H9 (cell line): ENCODE results near the gene FARS2. TPM values are rescaled to one million over a fixed set of nuclear protein-coding genes. Genes with fewer than 3 reads are reported as not detected.

Source experiments
- DNase-seq: peaks from one replicate; pipeline ENCODE4 v3.0.0-alpha.2; 2017
- H2AFZ ChIP-seq: one replicate; pipeline ENCODE4 v1.6.1; 2013; ENCODE audit warnings: mild to moderate bottlenecking, low read length, control low read depth, moderate library complexity
- H2AK5ac ChIP-seq: 2 replicates; pipeline ENCODE4 v1.6.1; 2013; ENCODE audit warnings: low read length, control low read depth, mixed read lengths; ENCODE audit not compliant: insufficient read length
- H2BK120ac ChIP-seq: one replicate; pipeline ENCODE4 v1.6.1; 2013; ENCODE audit warnings: low read depth, mild to moderate bottlenecking, low read length, control low read depth, inconsistent platforms; ENCODE audit not compliant: poor library complexity, severe bottlenecking
- H2BK12ac ChIP-seq: 2 replicates; pipeline ENCODE4 v1.6.1; 2013; ENCODE audit warnings: low read length, control low read depth, mixed read lengths, low read depth; ENCODE audit not compliant: insufficient read length
- H2BK15ac ChIP-seq: 2 replicates; pipeline ENCODE4 v1.6.1; 2013; ENCODE audit warnings: low read depth, low read length, control low read depth
- H2BK20ac ChIP-seq: one replicate; pipeline ENCODE4 v1.6.1; 2013; ENCODE audit warnings: low read depth, mild to moderate bottlenecking, low read length, control low read depth, inconsistent platforms; ENCODE audit not compliant: poor library complexity, severe bottlenecking
- H2BK5ac ChIP-seq: 2 replicates; pipeline ENCODE4 v1.6.1; 2013; ENCODE audit warnings: low read length, control low read depth, mixed read lengths; ENCODE audit not compliant: insufficient read length
- H3K14ac ChIP-seq: 2 replicates; pipeline ENCODE4 v1.6.1; 2013; ENCODE audit warnings: low read length, control low read depth; ENCODE audit not compliant: insufficient read depth
- H3K18ac ChIP-seq: 2 replicates; pipeline ENCODE4 v1.6.1; 2013; ENCODE audit warnings: low read depth, mild to moderate bottlenecking, mixed read lengths, low read length, control low read depth; ENCODE audit not compliant: insufficient read length
- H3K23ac ChIP-seq: 2 replicates; pipeline ENCODE4 v1.6.1; 2013; ENCODE audit warnings: low read length, control low read depth, mixed read lengths, low read depth; ENCODE audit not compliant: insufficient read length
- H3K23me2 ChIP-seq: 2 replicates; pipeline ENCODE4 v1.6.1; 2013; ENCODE audit warnings: low read depth, mild to moderate bottlenecking, mixed read lengths, low read length, control low read depth; ENCODE audit not compliant: insufficient read length, poor library complexity, severe bottlenecking
- H3K27ac ChIP-seq: 2 replicates; pipeline ENCODE4 v1.5.1; 2013; ENCODE audit warnings: low read length, control low read depth, mixed read lengths, low read depth; ENCODE audit not compliant: insufficient read length
- H3K27me3 ChIP-seq: 2 replicates; pipeline ENCODE4 v1.6.1; 2013; ENCODE audit warnings: low read length, control low read depth, inconsistent platforms; ENCODE audit not compliant: insufficient read depth
- H3K4ac ChIP-seq: 2 replicates; pipeline ENCODE4 v1.6.1; 2013; ENCODE audit warnings: low read depth, mild to moderate bottlenecking, control low read depth, inconsistent platforms, low read length, moderate library complexity
- H3K4me1 ChIP-seq: 2 replicates; pipeline ENCODE4 v1.6.1; 2013; ENCODE audit warnings: low read length, control low read depth, inconsistent platforms; ENCODE audit not compliant: insufficient read depth
- H3K4me2 ChIP-seq: 2 replicates; pipeline ENCODE4 v1.6.1; 2013; ENCODE audit warnings: low read length, control low read depth, mixed read lengths; ENCODE audit not compliant: insufficient read length, insufficient read depth
- H3K56ac ChIP-seq: 2 replicates; pipeline ENCODE4 v1.6.1; 2013; ENCODE audit warnings: low read depth, mild to moderate bottlenecking, mixed read lengths, low read length, control low read depth; ENCODE audit not compliant: insufficient read length
- H3K79me1 ChIP-seq: 2 replicates; pipeline ENCODE4 v1.6.1; 2013; ENCODE audit warnings: low read depth, mild to moderate bottlenecking, moderate library complexity, low read length, control low read depth, inconsistent platforms; ENCODE audit not compliant: insufficient read depth, poor library complexity, severe bottlenecking
- H3K79me2 ChIP-seq: 2 replicates; pipeline ENCODE4 v1.6.1; 2013; ENCODE audit warnings: low read length, control low read depth, inconsistent platforms; ENCODE audit not compliant: insufficient read depth
- H3K9ac ChIP-seq: 2 replicates; pipeline ENCODE4 v1.6.1; 2013; ENCODE audit warnings: low read length, control low read depth, mixed read lengths; ENCODE audit not compliant: insufficient read length; ENCODE audit errors: extremely low read depth
- H3K9me3 ChIP-seq: one replicate; pipeline ENCODE4 v1.6.1; 2013; ENCODE audit warnings: low read depth, low read length, inconsistent platforms; ENCODE audit not compliant: control insufficient read depth
- H3T11ph ChIP-seq: one replicate; pipeline ENCODE4 v1.6.1; 2013; ENCODE audit warnings: mild to moderate bottlenecking, low read length, control low read depth, inconsistent platforms
- H4K20me1 ChIP-seq: one replicate; pipeline ENCODE4 v1.6.1; 2013; ENCODE audit not compliant: control insufficient read depth, insufficient read length, insufficient read depth
- H4K5ac ChIP-seq: 2 replicates; pipeline ENCODE4 v1.6.1; 2013; ENCODE audit warnings: low read depth, mild to moderate bottlenecking, mixed read lengths, low read length, control low read depth; ENCODE audit not compliant: insufficient read length
- H4K8ac ChIP-seq: replicated peaks from 2 replicates; pipeline ENCODE4 v1.6.1; 2013; ENCODE audit warnings: low read length, control low read depth, mixed read lengths, low read depth; ENCODE audit not compliant: insufficient read length
- H4K91ac ChIP-seq: 2 replicates; pipeline ENCODE4 v1.6.1; 2013; ENCODE audit warnings: low read depth, mild to moderate bottlenecking, moderate library complexity, mixed read lengths, low read length, control low read depth; ENCODE audit not compliant: insufficient read length
- H3K27ac Mint-ChIP-seq, 3 experiments: 2 replicates in 2 of 3; 3 replicates in 1 of 3; pipeline ENCODE4 v1.8.0; 2020 to 2021; ENCODE audit warnings: mixed read lengths in 3 of 3, mild to moderate bottlenecking in 1 of 3, moderate library complexity in 1 of 3
- H3K27me3 Mint-ChIP-seq: 2 replicates; pipeline ENCODE4 v1.8.0; 2021; ENCODE audit warnings: low read depth, mild to moderate bottlenecking, moderate library complexity, mixed read lengths
- H3K36me3 Mint-ChIP-seq, 3 experiments: 2 replicates in 2 of 3; 3 replicates in 1 of 3; pipeline ENCODE4 v1.8.0; 2020 to 2021; ENCODE audit warnings: low read depth in 3 of 3, mixed read lengths in 3 of 3; ENCODE audit not compliant: insufficient read depth in 1 of 3
- H3K4me1 Mint-ChIP-seq, 2 experiments: 2 replicates each; pipeline ENCODE4 v1.8.0; 2020; ENCODE audit warnings: mixed read lengths in 2 of 2
- H3K4me3 Mint-ChIP-seq, 2 experiments: 2 replicates in 1 of 2; 3 replicates in 1 of 2; pipeline ENCODE4 v1.8.0; 2020 to 2021; ENCODE audit warnings: mild to moderate bottlenecking in 2 of 2, mixed read lengths in 2 of 2, moderate library complexity in 1 of 2
- H3K9me3 Mint-ChIP-seq, 2 experiments: 2 replicates in 1 of 2; 3 replicates in 1 of 2; pipeline ENCODE4 v1.8.0; 2020; ENCODE audit warnings: mild to moderate bottlenecking in 2 of 2, mixed read lengths in 2 of 2, moderate library complexity in 1 of 2
- CTCF ChIP-seq: fragments of 200-600 bp; sonication (generic); conservative IDR thresholded peaks from 3 replicates; pipeline ENCODE4 v1.8.0; 2021; ENCODE audit warnings: antibody characterized with exemption, mild to moderate bottlenecking
- WGBS: extraction: QIAGEN DNeasy Blood & Tissue Kit; methylation state at CpG from one replicate; pipeline ENCODE4 v1.1.7; 2013; ENCODE audit warnings: missing lambda C conversion rate, low lambda C conversion rate, mixed read lengths; ENCODE audit not compliant: insufficient read length; ENCODE audit errors: extremely low coverage; 5-methylcytosine and 5-hydroxymethylcytosine counted together
- total RNA-seq: library from RNA; stranded (reverse); gene quantifications from 2 replicates; pipeline ENCODE4 v1.2.1, GENCODE V29; 2021

FARS2 gene
- total RNA-seq, 1 experiment from 2014 or later: 8.5 TPM

- Mint-ChIP-seq H3K9me3 (no peaks in the 10 kb centered on the region), H3K27ac (no peak overlapping the region), H3K4me1 (peaks cover 32 to 33% of the 10 kb centered on the region in 2 experiments), H3K36me3 (peaks cover 0 to 5% (median 3%) of the 10 kb centered on the region in 3 experiments; a peak in 2 of 7 replicates), H3K27me3 (no peaks in the 10 kb centered on the region), H3K4me3 (no peak overlapping the region)
- H3K79me1 ChIP-seq: peaks cover 3% of the 10 kb centered on the region
- no peak overlapping the region for H3K27ac ChIP-seq
- no peak overlapping the region for H2BK12ac ChIP-seq
- no peaks in the 10 kb centered on the region for H3K9me3 ChIP-seq
- WGBS: no CpG with 5 or more reads among the region's 2 CpGs
- H3K18ac ChIP-seq: no peak overlapping the region
- H4K20me1 ChIP-seq: no peaks in the 10 kb centered on the region
- H4K91ac ChIP-seq: no peak overlapping the region
- no peaks in the 10 kb centered on the region for H3K79me2 ChIP-seq
- no peak overlapping the region for H3T11ph ChIP-seq
- no peak overlapping the region for H3K9ac ChIP-seq
- TF ChIP-seq CTCF: no peak
- no peak overlapping the region for H2BK15ac ChIP-seq
- no peak overlapping the region for H4K5ac ChIP-seq
- H2BK5ac ChIP-seq: no peak overlapping the region
- H3K23me2 ChIP-seq: no peaks in the 10 kb centered on the region
- no peaks in the 10 kb centered on the region for H3K27me3 ChIP-seq
- H2BK120ac ChIP-seq: no peak overlapping the region
- H3K4ac ChIP-seq: no peak overlapping the region
- no peak overlapping the region for H3K56ac ChIP-seq
- peaks cover 3% of the 10 kb centered on the region; the same call in 1 of the 2 replicates for H3K4me1 ChIP-seq
- H4K8ac ChIP-seq: no peak overlapping the region
- H2AFZ ChIP-seq: no peak overlapping the region
- H2AK5ac ChIP-seq: no peak overlapping the region
- no peak for DNase-seq
- no peak overlapping the region for H3K23ac ChIP-seq
- no peak overlapping the region for H3K14ac ChIP-seq
- no peak overlapping the region for H3K4me2 ChIP-seq
- no peak overlapping the region for H2BK20ac ChIP-seq
These were observed 25.5 kb upstream of the FARS2 start for GRCh38 chr6:5235830-5236229.
